Measurements from ENCODE around the gene MAML2. TPM values are rescaled to one million over a fixed set of nuclear protein-coding genes. Genes with fewer than 3 reads are reported as not detected.

MAML2 gene
- polyA plus RNA-seq, 3 donors, result 0.57 to 7.6 (median 1.2) TPM

- Mint-ChIP-seq H3K27ac (no peak overlapping the region), H3K4me1 (no peaks in the 10 kb centered on the region), H3K36me3 (peaks cover 40 to 48% of the 10 kb centered on the region in 2 donors), H3K4me3 (no peak overlapping the region), H3K27me3 (ENCODE audit: low read depth in 3 of 3) (no peaks in the 10 kb centered on the region), H3K9me3 (no peaks in the 10 kb centered on the region)
- H2AFZ ChIP-seq (ENCODE audit: insufficient read depth, low read depth, low read length, poor library complexity, severe bottlenecking), result no peak overlapping the region
- WGBS (ENCODE audit: insufficient coverage), result 100% methylated on average over 1 of the region's 2 CpGs
- intact Hi-C loops (cut with micrococcal nuclease), result no loop called here
- TF ChIP-seq CTCF (IDR thresholded peaks at IDR 0.05), result no peak
- peaks cover 43 to 71% of the 10 kb centered on the region in 2 donors for H3K36me3 ChIP-seq (replicated peaks in 1 of 2; ENCODE audit: control insufficient read depth in 1 of 2, insufficient read depth in 2 of 2, low read length in 2 of 2)
- H3K4me3 ChIP-seq (replicated peaks in 1 of 3; ENCODE audit: low read depth in 2 of 3, low read length in 3 of 3), result no peak overlapping the region
- no peak overlapping the region for H3K4me2 ChIP-seq (replicated peaks; ENCODE audit: extremely low read depth, low read length, poor library complexity, severe bottlenecking)
- no peak overlapping the region for H3K27ac ChIP-seq (ENCODE audit: low read depth in 1 of 2, low read length in 2 of 2)
- no peak overlapping the region for H3K9ac ChIP-seq (ENCODE audit: insufficient read depth, low read length, poor library complexity, severe bottlenecking)
- no peaks in the 10 kb centered on the region for H3K9me3 ChIP-seq (replicated peaks in 1 of 2; ENCODE audit: control insufficient read depth in 1 of 2, insufficient read depth in 1 of 2, low read length in 2 of 2)
- H3K4me1 ChIP-seq (ENCODE audit: control insufficient read depth in 1 of 2, insufficient read depth in 2 of 2, low read length in 2 of 2), result no peaks in the 10 kb centered on the region
- no peaks in the 10 kb centered on the region for H4K20me1 ChIP-seq (ENCODE audit: insufficient read depth, low read length)
- H3K27me3 ChIP-seq (ENCODE audit: control insufficient read depth in 2 of 2, insufficient read depth in 2 of 2, low read length in 2 of 2), result no peaks in the 10 kb centered on the region
- no peak for DNase-seq
- no peaks in the 10 kb centered on the region for H3K79me2 ChIP-seq (ENCODE audit: insufficient read depth, low read length)
Observed at GRCh38 chr11:96361778-96362177, 18.8 kb upstream of the MAML2 start.

- H3K9ac ChIP-seq (ENCODE audit: insufficient read depth, low read length, poor library complexity, severe bottlenecking), result no peak overlapping the region
- Mint-ChIP-seq H3K9me3 (no peaks in the 10 kb centered on the region), H3K27me3 (ENCODE audit: low read depth in 3 of 3) (no peaks in the 10 kb centered on the region), H3K36me3 (peaks cover 59 to 64% of the 10 kb centered on the region in 2 donors), H3K4me1 (no peaks in the 10 kb centered on the region), H3K4me3 (no peak overlapping the region), H3K27ac (peak overlapping the region in 2 of 7 donors; percentile 42 to 51)
- no peak for DNase-seq
- TF ChIP-seq CTCF (IDR thresholded peaks at IDR 0.05), result no peak
- no peaks in the 10 kb centered on the region for H3K9me3 ChIP-seq (replicated peaks in 1 of 2; ENCODE audit: control insufficient read depth in 1 of 2, insufficient read depth in 1 of 2, low read length in 2 of 2)
- H3K4me2 ChIP-seq (replicated peaks; ENCODE audit: extremely low read depth, low read length, poor library complexity, severe bottlenecking), result no peak overlapping the region
- H2AFZ ChIP-seq (ENCODE audit: insufficient read depth, low read depth, low read length, poor library complexity, severe bottlenecking), result no peak overlapping the region
- no peak overlapping the region for H3K27ac ChIP-seq (ENCODE audit: low read depth in 1 of 2, low read length in 2 of 2)
- intact Hi-C loops (cut with micrococcal nuclease), result no loop called here
- no peaks in the 10 kb centered on the region for H3K79me2 ChIP-seq (ENCODE audit: insufficient read depth, low read length)
- H3K27me3 ChIP-seq (ENCODE audit: control insufficient read depth in 2 of 2, insufficient read depth in 2 of 2, low read length in 2 of 2), result no peaks in the 10 kb centered on the region
- no peak overlapping the region for H3K4me3 ChIP-seq (replicated peaks in 1 of 3; ENCODE audit: low read depth in 2 of 3, low read length in 3 of 3)
- WGBS (ENCODE audit: insufficient coverage), result no CpG with 5 or more reads among the region's 3 CpGs
- no peaks in the 10 kb centered on the region for H4K20me1 ChIP-seq (ENCODE audit: insufficient read depth, low read length)
- no peaks in the 10 kb centered on the region for H3K4me1 ChIP-seq (ENCODE audit: control insufficient read depth in 1 of 2, insufficient read depth in 2 of 2, low read length in 2 of 2)
- peaks cover 42 to 88% of the 10 kb centered on the region in 2 donors for H3K36me3 ChIP-seq (replicated peaks in 1 of 2; ENCODE audit: control insufficient read depth in 1 of 2, insufficient read depth in 2 of 2, low read length in 2 of 2)
Observed at GRCh38 chr11:96358321-96358720, 15.3 kb upstream of the MAML2 start.
